GM12873 (cell line): ENCODE data around the gene LRG1.

Experiments
- CTCF ChIP-seq: IDR thresholded peaks from 2 replicates; pipeline ENCODE4 v1.5.1; 2012; ENCODE audit warnings: low read depth, mild to moderate bottlenecking, moderate library complexity, low read length, control low read depth; ENCODE audit not compliant: insufficient read depth; ENCODE audit errors: missing control alignments

LRG1 gene

GRCh38 chr19:4497770-4498389 is 42.0 kb downstream of the LRG1 start:
- no peak for TF ChIP-seq CTCF

DNA sequence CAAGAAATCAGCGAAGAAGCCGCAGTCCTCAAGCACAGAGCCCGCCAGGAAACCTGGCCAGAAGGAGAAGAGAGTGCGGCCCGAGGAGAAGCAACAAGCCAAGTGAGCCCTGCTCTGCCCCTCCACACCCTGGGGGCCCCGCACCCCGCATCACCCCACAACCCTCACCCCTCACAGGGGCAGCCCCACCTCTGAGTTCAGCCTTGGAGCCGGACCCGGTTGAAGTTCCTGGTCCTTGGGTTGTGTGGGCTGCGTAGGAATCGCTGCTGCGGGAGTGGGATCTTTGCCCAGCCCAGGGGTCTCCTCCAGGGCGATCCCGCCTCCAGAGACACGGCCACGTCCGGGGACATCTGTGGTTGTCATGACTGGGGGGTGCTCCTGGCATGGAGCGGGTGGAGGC is 43.5 kb downstream of the LRG1 start:
- TF ChIP-seq CTCF: no peak

- peak; percentile 9 for TF ChIP-seq CTCF
These were observed 44.4 kb downstream of the LRG1 start for GRCh38 chr19:4495471-4495870.

- no peak for TF ChIP-seq CTCF
These were observed 45.2 kb downstream of the LRG1 start for GRCh38 chr19:4494691-4495064.

- TF ChIP-seq CTCF: no peak
These were observed 45.7 kb downstream of the LRG1 start for GRCh38 chr19:4493929-4494690.

- TF ChIP-seq CTCF: no peak
These were observed 46.5 kb downstream of the LRG1 start for GRCh38 chr19:4493104-4493928.
